ENCODE data around the gene DSCAM. TPM values are rescaled to one million over a fixed set of nuclear protein-coding genes. Genes with fewer than 3 reads are reported as not detected.

Gene DSCAM
- total and polyA plus RNA-seq, 5 donors, result under 0.01 TPM; not detected in 4

GRCh38 chr21:40546647-40547046, 300.3 kb downstream of the DSCAM start:
- H3K27ac ChIP-seq (ENCODE audit: low read length), result no peak overlapping the region

GRCh38 chr21:40540216-40540615, 306.7 kb downstream of the DSCAM start:
- no peaks in the 10 kb centered on the region for H3K4me1 ChIP-seq (ENCODE audit: control insufficient read depth, insufficient read depth, low read length)
- no peaks in the 10 kb centered on the region for H3K27me3 ChIP-seq (ENCODE audit: control insufficient read depth, insufficient read depth)
- no peak for DNase-seq
- no peak for ATAC-seq
- no peak overlapping the region for H3K27ac ChIP-seq (ENCODE audit: low read length)
- intact Hi-C loops (cut with DNase I), result no loop called here
- WGBS, result 66% methylated on average over 6 of the region's 6 CpGs
- H3K9me3 ChIP-seq (ENCODE audit: control insufficient read depth, low read length), result no peaks in the 10 kb centered on the region
- H3K4me3 ChIP-seq (ENCODE audit: low read length), result no peak overlapping the region

More at GRCh38 chr21:40546647-40547046, 300.3 kb downstream of the DSCAM start:
- DNase-seq (no peak), ATAC-seq (no peak)
- WGBS, result 82% methylated on average over 2 of the region's 2 CpGs
- Histone ChIP-seq H3K4me1 (ENCODE audit: control insufficient read depth, insufficient read depth, low read length) (no peaks in the 10 kb centered on the region), H3K27me3 (ENCODE audit: control insufficient read depth, insufficient read depth) (no peaks in the 10 kb centered on the region), H3K9me3 (ENCODE audit: control insufficient read depth, low read length) (no peaks in the 10 kb centered on the region), H3K4me3 (ENCODE audit: low read length) (no peak overlapping the region)
- intact Hi-C loops (cut with DNase I), result no loop called here

DNA sequence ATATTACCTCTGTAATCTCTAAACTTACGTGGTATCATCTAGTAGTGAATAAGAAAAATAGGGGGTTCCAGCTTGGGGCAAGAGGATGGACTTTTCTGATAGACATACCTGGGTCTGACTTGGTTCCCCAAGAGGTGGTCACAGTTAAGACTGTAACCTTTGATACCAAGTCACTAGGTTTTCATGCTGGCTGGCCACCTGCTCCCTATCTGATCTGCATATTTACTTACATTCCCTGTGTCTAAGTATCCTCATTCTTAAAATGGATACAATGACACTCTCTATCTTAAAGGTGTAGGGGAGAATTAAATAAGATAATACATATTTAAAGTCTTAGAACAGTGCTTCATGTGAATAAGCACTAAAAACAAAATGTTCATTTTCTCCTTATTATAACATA, 312.1 kb downstream of the DSCAM start:
- Histone ChIP-seq H3K4me1 (ENCODE audit: control insufficient read depth, insufficient read depth, low read length) (no peaks in the 10 kb centered on the region), H3K27me3 (ENCODE audit: control insufficient read depth, insufficient read depth) (no peaks in the 10 kb centered on the region), H3K4me3 (ENCODE audit: low read length) (no peak overlapping the region), H3K27ac (ENCODE audit: low read length) (no peak overlapping the region), H3K9me3 (ENCODE audit: control insufficient read depth, low read length) (no peaks in the 10 kb centered on the region)
- WGBS, result 91% methylated on average over 1 of the region's 1 CpG
- intact Hi-C loops (cut with DNase I), result no loop called here
- no peak for ATAC-seq
- no peak for DNase-seq

DNA sequence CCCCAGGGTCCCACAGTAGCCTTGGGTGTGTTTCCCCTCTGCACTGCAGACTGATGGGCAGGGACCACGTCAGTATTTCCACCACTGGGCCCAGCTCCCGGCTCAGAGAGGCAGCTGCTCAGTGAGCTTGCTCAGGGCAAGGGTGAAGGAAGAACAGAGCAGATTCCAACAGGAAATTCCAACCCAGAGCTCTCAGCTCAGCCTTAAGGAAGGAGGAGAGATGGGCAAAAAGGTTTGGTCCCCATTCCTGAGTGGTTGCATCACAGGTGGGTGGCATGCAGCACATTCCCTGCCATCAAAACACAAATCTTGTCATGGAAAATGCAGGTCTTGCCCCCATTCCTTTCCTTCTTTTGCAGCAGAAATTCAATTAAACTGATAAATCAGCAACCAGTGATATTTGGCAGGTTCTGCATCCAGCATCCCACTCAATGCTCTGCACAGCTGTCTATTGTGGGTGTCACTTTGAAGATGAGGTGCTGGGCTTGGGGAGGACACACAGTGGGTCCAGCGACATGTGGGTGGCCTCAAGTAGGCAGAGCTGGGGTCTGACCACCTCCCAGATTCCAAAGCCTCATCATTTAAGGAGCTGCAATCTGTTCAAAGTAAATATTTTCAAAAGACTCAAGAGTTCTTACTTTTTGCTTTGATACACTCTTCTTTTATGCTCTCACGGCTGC, 315.4 kb downstream of the DSCAM start:
- no peaks in the 10 kb centered on the region for H3K4me1 ChIP-seq (ENCODE audit: control insufficient read depth, insufficient read depth, low read length)
- no peaks in the 10 kb centered on the region for H3K27me3 ChIP-seq (ENCODE audit: control insufficient read depth, insufficient read depth)
- 62% methylated on average over 4 of the region's 4 CpGs for whole genome bisulfite sequencing
- ATAC-seq, result no peak
- intact Hi-C loops (cut with DNase I), result no loop called here
- no peak for DNase-seq
- H3K4me3 ChIP-seq (ENCODE audit: low read length), result no peak overlapping the region
- H3K27ac ChIP-seq (ENCODE audit: low read length), result no peak overlapping the region
- H3K9me3 ChIP-seq (ENCODE audit: control insufficient read depth, low read length), result no peaks in the 10 kb centered on the region

DNA sequence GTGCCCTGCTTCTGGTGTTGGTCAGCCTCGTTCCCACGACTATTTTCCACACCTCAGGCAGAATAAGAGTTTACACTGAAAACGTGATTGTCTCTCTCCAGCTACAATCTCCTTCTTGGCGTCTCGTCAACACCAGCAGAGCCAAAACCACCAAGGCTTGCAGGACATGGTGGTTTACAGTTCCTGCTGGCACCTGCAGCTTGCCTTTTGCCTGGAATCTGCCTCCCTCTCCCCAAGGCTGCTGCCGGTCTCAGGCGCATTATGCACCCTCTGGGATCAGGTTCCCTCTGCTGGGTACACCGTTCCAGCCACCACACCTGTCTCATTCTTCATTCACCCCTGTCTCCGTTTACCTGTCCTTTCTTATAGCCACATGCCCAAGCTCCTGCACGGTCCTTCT, 315.9 kb downstream of the DSCAM start:
- Histone ChIP-seq H3K4me1 (ENCODE audit: control insufficient read depth, insufficient read depth, low read length) (no peaks in the 10 kb centered on the region), H3K4me3 (ENCODE audit: low read length) (no peak overlapping the region), H3K9me3 (ENCODE audit: control insufficient read depth, low read length) (no peaks in the 10 kb centered on the region), H3K27ac (ENCODE audit: low read length) (no peak overlapping the region), H3K27me3 (ENCODE audit: control insufficient read depth, insufficient read depth) (no peaks in the 10 kb centered on the region)
- ATAC-seq (no peak), DNase-seq (no peak)
- intact Hi-C loops (cut with DNase I), result no loop called here
- WGBS, result 81% methylated on average over 10 of the region's 10 CpGs

DNA sequence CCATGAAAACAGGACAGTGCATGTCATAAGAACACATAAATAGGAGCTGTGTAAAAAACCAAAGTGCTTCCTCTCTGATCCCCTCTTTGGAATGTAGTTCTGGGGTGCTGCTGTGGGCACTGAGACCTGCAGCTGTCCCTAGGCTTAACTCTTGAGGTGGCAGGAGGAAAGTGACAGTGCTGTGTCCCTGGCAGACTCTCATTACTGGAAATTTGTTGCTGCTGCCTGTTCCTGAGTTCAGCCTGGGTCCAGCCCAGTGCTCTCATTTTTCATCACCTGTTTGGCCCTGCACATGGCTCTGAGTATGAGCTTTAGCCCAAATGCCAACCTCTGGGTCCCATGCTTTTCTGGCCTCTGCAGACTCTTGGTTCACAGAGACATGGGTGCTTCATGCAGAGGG, 329.3 kb downstream of the DSCAM start:
- ATAC-seq (no peak), DNase-seq (no peak)
- intact Hi-C loops (cut with DNase I), result no loop called here
- Histone ChIP-seq H3K9me3 (ENCODE audit: control insufficient read depth, low read length) (no peaks in the 10 kb centered on the region), H3K4me3 (ENCODE audit: low read length) (no peak overlapping the region), H3K27me3 (ENCODE audit: control insufficient read depth, insufficient read depth) (no peaks in the 10 kb centered on the region), H3K27ac (ENCODE audit: low read length) (no peak overlapping the region), H3K4me1 (ENCODE audit: control insufficient read depth, insufficient read depth, low read length) (peaks cover 3% of the 10 kb centered on the region)

GRCh38 chr21:40516335-40516734, 330.6 kb downstream of the DSCAM start:
- DNase-seq (peak; percentile 28 to 71 (median 67)), ATAC-seq (peak; percentile 21 to 51)
- peaks cover 3% of the 10 kb centered on the region for H3K4me1 ChIP-seq (ENCODE audit: control insufficient read depth, insufficient read depth, low read length)
- WGBS, result 21% methylated on average over 8 of the region's 8 CpGs
- no peak overlapping the region for H3K4me3 ChIP-seq (ENCODE audit: low read length)
- intact Hi-C loops (cut with DNase I), result no loop called here
- H3K27ac ChIP-seq (ENCODE audit: low read length), result no peak overlapping the region
- no peaks in the 10 kb centered on the region for H3K27me3 ChIP-seq (ENCODE audit: control insufficient read depth, insufficient read depth)
- H3K9me3 ChIP-seq (ENCODE audit: control insufficient read depth, low read length), result no peaks in the 10 kb centered on the region

GRCh38 chr21:40512590-40512989, 334.4 kb downstream of the DSCAM start:
- ATAC-seq (no peak), DNase-seq (no peak)
- intact Hi-C loops (cut with DNase I), result no loop called here
- Histone ChIP-seq H3K27me3 (ENCODE audit: control insufficient read depth, insufficient read depth) (no peaks in the 10 kb centered on the region), H3K4me1 (ENCODE audit: control insufficient read depth, insufficient read depth, low read length) (peaks cover 3% of the 10 kb centered on the region), H3K9me3 (ENCODE audit: control insufficient read depth, low read length) (no peaks in the 10 kb centered on the region), H3K4me3 (ENCODE audit: low read length) (no peak overlapping the region), H3K27ac (ENCODE audit: low read length) (no peak overlapping the region)
- 85% methylated on average over 11 of the region's 11 CpGs for WGBS

- WGBS, result 89% methylated on average over 2 of the region's 2 CpGs
- H3K4me3 ChIP-seq (ENCODE audit: low read length), result no peak overlapping the region
- DNase-seq (no peak), ATAC-seq (no peak)
- no peaks in the 10 kb centered on the region for H3K27me3 ChIP-seq (ENCODE audit: control insufficient read depth, insufficient read depth)
- H3K4me1 ChIP-seq (ENCODE audit: control insufficient read depth, insufficient read depth, low read length), result no peaks in the 10 kb centered on the region
- intact Hi-C loops (cut with DNase I), result no loop called here
- H3K27ac ChIP-seq (ENCODE audit: low read length), result no peak overlapping the region
- no peaks in the 10 kb centered on the region for H3K9me3 ChIP-seq (ENCODE audit: control insufficient read depth, low read length)
Measured at GRCh38 chr21:40507978-40508377, 339.0 kb downstream of the DSCAM start.

DNA sequence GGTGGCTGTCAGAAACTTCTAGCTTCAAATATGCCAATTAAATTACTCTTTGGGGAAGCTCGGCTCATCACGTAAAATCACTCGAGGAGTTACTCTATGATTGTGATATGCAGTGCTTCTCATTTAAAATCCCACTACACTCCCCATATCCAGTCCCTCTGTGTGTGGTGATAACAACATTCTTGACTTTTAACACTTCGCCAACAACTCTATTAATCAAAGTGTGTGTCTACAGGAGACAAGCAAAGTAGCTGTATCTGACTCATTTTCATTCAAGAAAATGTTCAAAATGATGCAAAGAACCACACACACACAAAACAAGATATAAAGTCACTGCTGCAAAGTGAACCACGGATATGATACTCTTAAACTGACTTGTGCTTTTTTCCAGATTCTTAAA, 341.3 kb downstream of the DSCAM start:
- Histone ChIP-seq H3K4me3 (ENCODE audit: low read length) (no peak overlapping the region), H3K4me1 (ENCODE audit: control insufficient read depth, insufficient read depth, low read length) (no peaks in the 10 kb centered on the region), H3K27me3 (ENCODE audit: control insufficient read depth, insufficient read depth) (no peaks in the 10 kb centered on the region), H3K9me3 (ENCODE audit: control insufficient read depth, low read length) (no peaks in the 10 kb centered on the region), H3K27ac (ENCODE audit: low read length) (no peak overlapping the region)
- intact Hi-C loops (cut with DNase I), result no loop called here
- 31% methylated on average over 5 of the region's 5 CpGs for WGBS
- DNase-seq (no peak), ATAC-seq (no peak)

- Histone ChIP-seq H3K27ac (ENCODE audit: low read length) (no peak overlapping the region), H3K9me3 (ENCODE audit: control insufficient read depth, low read length) (no peaks in the 10 kb centered on the region), H3K4me3 (ENCODE audit: low read length) (no peak overlapping the region), H3K27me3 (ENCODE audit: control insufficient read depth, insufficient read depth) (no peaks in the 10 kb centered on the region), H3K4me1 (ENCODE audit: control insufficient read depth, insufficient read depth, low read length) (no peaks in the 10 kb centered on the region)
- no peak for ATAC-seq
- intact Hi-C loops (cut with DNase I), result no loop called here
- DNase-seq, result no peak
Measured at GRCh38 chr21:40505244-40505643, 341.7 kb downstream of the DSCAM start.

DNA sequence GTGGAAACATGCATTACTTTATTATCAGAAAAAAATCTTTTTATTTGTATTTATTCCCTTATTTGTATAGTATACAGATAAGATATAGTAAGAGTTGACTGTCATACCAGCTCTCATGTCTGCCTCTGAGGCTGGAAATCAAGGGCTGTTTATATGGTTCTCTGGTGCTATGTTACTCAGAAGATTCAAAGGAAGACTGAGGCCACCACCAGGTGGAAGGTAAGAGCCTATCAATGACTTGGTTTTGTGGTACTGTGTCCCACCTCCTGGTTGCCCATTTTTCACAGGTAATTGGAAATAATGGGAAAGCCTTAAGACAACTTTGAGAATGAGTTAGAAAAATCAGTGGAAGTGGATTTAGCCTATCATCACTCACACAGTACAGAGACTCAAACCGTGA, 342.1 kb downstream of the DSCAM start:
- Histone ChIP-seq H3K27ac (ENCODE audit: low read length) (no peak overlapping the region), H3K4me1 (ENCODE audit: control insufficient read depth, insufficient read depth, low read length) (no peaks in the 10 kb centered on the region), H3K4me3 (ENCODE audit: low read length) (no peak overlapping the region), H3K9me3 (ENCODE audit: control insufficient read depth, low read length) (no peaks in the 10 kb centered on the region), H3K27me3 (ENCODE audit: control insufficient read depth, insufficient read depth) (no peaks in the 10 kb centered on the region)
- DNase-seq (no peak), ATAC-seq (no peak)
- intact Hi-C loops (cut with DNase I), result no loop called here
- WGBS, result 35% methylated on average over 1 of the region's 1 CpG

Data from right cardiac atrium (tissue), 5 donors.